Stimulated activated CD4-positive, alpha-beta T cell treated with anti-CD3 and anti-CD28 coated beads, TNF-alpha, amount 100 ng/mL, for 1 hour (primary cell): ENCODE results near the gene MVP.
A peak's percentile ranks its signal among the peaks of the same experiment; 100 is the strongest.
"Not testable (repeated sequence)": the region's sequence is repeated elsewhere in the genome, so short reads cannot be mapped to it uniquely, and the experiment has no call there.

ENCODE experiments used
- DNase-seq, 3 donors: peaks; one replicate each; pipeline ENCODE4 v3.0.0-alpha.2; 2020; ENCODE audit warnings: low read depth in 3 of 3, low spot score in 1 of 3

Gene MVP

DNA sequence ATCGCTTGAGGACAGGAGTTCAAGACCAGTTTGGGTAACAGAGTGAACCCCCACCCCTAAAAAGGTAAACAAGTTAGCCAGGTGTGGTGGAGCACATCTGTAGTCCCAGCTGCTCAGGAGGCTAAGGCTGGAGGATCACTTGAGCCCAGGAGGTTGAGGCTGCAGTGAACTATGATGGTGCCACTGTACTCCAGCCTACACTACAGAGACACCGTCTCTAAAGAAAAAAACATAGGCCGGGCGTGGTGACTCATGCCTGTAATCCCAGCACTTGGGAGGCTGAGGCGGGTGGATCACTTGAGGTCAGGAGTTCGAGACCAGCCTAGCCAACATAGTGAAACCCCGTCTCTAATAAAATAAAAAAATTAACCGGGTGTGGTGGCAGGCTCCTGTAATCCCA, 48.8 kb downstream of the MVP start:
- not testable (repeated sequence) for DNase-seq

DNA sequence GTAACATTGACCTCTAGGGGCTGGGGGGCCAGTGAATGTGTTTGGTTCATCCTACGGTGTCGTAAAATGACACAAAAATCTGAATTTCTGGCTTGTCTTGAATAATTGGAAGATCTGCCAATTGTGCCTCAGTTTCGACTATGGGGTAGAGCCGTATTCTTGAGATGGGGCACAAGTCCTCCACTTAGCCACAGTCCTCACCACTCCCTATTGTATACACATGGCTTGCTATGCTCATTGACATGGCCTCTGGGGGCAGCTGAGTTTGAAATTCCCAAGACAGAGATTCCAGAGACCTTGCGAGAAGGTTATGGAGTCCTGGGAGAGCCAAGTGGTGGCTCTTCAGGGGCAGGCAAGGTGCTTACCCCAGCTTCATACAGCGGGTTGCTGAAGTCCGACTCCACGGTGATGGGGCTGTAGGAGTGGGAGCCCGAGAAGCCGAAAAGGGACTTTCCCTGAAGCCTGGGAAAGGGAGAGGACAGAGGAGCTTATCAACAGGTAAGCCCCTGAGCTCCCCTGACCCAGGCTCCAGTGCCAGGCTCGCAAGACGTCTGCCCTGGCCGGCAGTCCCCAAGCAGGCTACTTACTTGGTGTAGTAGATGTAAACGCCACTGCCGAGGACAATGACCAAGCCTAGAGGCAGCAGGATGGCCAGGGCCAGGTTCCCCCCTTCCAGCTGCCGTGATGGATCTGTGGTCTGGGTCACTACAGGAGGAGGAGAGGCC, 51.7 kb downstream of the MVP start:
- no peak for DNase-seq

DNA sequence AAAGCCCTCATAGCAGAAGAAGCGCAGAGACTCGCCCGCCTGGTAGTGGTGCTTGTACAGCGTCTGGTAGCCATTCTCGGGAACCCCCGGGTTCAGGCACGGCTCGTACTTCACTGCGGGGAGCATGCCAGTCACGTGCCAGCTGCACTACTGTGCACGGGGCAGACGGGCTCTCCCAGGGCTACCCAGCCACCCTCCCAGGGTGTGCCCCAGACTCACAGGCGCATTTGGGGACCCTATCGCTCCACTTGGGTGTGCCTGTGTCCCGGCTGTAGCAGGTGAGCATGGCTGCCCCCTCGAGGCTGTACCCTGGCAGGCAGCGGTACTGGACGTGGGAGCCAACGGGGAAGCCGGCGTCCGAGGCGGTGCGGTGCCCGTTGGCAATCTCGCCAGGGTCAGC, 53.1 kb downstream of the MVP start:
- no peak for DNase-seq

DNA sequence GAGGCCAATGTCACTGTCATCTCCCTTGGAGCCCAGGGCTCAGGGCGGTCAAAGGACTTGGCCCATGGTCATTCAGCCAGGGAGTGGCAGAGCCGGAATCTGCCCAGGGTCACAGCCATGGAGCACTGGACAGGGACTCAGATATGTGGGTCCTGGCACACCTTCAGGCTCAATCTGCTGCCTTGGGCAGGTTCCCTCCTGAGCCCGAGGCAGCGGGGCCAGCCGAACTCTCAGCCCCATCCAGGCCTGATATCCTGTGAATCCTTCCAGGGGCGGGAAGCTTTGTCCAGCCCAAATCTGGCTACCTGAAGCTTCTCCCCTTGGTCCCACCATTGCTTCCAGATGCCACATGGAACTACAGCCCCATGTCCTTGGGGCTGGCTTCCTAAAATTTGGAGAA, 54.9 kb downstream of the MVP start:
- DNase-seq, result no peak

DNA sequence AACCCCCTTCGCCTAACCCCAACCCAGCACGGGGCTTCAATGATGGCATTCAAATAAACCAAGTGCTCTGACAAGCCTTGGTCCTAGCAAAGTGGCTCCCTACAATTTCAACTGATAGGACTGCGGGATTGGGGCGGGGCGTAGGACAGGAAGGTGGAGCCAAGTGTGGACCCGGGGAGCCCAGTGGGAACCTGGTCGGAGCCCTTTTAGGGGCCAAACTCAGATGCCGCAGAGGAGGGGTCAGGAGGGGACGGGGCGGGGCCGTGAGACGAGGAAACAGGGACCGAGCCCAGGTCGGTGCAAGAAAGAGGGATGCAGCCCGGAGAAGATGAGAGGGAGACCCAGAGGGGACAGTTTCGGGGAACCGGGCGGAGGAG, 55.9 kb downstream of the MVP start:
- DNase-seq, result no peak

DNA sequence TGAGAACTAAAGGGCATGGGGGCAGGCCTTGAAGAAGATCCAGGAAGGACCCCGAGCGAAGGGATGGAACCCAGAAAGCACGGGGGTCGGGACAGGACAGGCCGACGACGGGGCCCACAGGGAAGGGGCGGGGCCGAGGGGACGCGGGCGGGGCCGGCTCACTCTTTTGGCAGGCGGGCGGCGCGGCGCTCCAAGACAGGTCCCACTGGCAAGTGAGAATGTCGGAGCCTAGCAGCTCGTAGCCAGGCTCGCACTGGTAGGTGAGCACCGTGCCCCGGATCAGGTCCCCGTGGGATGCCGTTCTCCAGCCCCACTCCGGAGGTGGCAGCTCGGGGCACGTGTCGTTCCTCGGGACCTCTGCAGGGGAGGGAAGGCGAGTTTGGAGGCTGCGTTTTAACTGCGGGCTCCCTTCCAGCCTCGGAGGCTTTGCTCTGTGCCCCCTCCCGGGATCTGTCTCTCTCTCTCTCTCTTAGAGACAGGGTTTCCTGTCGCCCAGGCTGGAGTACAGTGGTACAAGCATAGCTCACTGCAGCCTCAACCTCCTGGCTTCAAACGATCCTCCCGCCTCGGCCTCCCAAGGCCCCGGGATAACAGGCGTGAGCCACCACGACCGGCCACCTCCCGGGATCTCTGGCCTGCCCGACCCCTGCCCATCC, 56.5 kb downstream of the MVP start:
- DNase-seq, result peak in 1 of 3 donors; percentile 33

DNA sequence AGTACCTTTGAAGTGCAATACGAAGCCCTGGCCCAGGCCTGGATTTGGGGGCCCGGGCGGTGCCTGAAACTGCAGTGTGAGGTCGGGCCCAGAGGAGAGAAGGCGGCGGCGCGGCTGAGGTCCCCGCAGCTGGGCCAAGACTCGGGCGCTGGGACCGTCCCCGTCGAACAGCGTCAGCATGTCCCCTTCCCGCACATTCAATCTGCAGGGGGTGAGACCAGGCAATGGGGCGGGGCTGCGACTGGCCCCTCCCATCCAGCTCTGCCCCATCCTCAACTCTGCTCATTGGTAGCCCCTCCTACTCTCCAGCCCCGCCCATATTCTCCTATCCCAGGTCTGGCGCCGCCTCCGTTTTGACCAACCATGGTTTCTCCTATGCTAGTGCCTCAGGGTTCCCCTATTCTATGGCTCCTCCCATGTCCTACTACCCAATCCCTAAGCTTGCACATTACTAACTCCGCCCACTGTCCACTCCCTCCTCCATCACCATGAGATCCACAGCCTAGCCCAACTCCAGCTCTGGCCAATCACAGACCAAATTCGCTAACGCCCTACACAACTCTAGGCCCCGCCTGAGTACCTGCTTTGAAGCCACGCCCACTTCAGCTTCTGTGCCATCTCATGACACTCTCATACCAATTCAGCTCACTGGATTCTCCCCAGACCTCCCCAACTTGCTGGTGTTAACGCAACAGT, 57.2 kb downstream of the MVP start:
- DNase-seq, result peak in 1 of 3 donors; percentile 33

DNA sequence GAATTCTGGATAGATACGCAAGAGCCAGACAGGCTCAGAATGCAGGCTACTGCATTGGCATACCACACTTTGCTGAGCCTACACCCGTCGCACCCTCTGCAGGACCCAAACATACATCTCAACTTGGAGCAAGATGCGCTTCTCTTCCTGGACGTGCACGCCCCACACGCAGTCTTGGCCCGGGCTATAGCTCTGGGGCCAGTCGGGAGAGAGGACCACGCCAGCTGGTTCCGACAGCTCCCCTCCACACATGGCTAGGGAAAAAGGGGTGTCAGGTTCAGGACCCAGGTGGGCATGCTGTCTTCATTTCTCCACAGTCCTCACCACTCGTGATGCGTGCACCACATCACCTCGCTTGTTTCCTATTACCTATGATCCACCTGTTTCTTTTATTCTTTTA, 57.9 kb downstream of the MVP start:
- DNase-seq, result no peak

DNA sequence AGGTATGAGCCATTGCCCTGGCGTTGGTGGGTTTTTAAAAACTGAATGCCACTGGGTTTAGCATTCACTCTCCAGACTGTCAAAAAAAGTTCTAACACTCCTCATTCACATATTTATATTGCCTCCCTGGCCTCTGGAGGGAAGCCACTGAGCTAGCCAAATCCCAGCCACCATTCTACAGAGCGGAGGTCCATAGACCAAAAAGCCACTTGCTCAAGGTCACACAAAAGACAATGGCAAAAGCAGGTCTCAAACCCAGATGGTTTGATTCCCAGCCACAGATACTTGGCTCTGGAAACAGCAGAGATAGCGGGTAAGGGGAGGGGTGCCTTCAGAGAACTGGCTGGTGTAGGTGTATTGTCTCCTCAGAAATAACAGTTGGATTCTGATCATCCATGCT, 60.8 kb downstream of the MVP start:
- no peak for DNase-seq

DNA sequence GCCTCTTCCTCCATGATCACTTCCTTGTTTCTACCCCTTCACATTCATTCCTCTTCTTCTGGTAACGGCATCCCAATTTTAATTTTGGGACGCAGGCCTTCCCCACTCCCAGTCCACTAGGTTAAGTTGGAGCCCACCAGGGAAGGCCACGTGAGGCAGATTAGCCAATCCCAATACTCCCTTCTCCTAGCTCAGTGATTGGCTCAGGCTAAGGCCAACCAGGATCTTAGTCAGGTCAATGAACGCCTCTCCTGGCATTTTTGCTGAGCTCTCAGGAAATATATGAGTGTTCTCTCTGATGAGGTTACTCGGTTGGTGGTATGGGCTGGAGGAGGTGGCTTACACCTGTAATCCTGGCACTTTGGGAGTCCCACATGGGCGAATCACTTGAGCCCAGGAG, 63.7 kb downstream of the MVP start:
- no peak for DNase-seq

DNA sequence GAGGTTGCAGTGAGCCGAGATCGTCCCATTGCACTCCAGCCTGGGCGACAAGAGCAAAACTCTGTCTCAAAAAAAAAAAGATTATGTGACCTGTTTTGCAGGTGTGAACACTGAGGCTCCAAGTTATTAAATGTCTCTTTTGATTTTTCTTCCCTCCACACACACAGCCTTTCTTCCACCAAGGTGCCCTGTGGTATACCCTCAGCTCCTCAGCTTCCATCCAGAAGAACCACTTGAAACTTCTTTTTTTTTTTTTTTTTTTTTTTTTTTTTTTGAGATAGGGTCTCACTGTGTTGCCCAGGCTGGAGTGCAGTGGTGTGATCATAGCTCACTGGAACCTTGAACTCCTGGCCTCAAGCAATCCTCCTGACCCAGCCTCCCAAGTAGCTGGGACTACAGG, 69.1 kb downstream of the MVP start:
- not testable (repeated sequence) for DNase-seq

DNA sequence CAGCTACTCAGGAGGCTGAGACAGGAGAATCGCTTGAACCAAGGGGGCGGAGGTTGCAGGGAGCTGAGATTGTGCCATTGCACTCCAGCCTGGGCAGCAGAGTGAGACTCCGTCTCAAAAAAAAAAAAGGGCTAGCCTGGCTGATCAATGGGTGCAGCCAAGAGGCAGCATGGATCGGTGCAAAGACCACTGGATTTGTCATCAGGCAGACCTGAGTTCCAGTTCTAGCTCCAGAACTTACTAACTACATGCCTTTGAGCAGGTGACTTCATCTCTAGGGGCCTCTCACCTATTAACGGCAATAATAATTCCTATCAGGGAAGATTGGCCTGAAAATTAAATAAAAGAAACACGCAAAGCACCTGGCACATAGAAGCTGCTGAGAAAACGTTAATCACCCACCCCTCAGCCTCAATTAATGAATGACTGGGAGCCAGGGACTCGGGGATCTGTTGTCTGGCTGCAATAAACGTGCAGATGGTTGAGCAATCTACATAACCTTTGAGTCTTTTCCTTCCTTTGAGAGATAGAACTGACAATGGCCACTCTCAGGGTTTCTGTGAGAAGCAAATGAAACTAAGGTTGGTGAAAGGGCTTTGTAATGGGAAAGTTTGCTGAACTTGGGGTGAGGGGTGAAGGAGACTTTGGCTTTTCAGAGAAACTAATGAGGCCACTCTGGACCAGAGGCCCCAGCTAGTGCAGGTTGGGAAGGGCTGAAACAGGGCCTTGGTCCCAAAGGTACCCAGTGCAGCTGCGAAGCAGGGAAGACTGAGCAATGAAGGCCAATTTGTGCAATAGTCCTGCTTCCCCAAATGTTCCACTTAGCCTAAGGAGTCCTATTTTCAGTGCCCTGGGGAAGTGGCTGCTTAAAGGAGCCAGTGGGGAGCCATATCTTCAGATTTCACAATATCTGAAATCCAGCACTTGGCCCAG, 71.5 kb downstream of the MVP start:
- no peak for DNase-seq

DNA sequence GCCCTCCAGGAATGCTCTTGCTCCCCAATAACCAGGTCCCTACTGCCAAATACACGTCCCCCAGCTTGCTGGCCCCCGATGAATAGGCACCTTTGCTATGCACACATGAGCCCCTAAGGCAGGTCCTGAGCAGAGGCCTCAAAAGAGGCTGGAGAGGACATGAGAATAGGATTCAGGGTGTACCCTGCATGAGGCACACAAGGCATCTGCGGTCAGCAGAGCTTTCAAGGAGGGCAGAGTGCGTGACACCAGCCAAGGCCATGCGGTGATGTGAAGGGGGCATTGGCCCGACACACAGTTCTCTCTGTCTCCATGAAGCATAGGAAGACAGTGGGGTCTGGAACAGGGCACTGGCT, 72.2 kb downstream of the MVP start:
- DNase-seq, result no peak

DNA sequence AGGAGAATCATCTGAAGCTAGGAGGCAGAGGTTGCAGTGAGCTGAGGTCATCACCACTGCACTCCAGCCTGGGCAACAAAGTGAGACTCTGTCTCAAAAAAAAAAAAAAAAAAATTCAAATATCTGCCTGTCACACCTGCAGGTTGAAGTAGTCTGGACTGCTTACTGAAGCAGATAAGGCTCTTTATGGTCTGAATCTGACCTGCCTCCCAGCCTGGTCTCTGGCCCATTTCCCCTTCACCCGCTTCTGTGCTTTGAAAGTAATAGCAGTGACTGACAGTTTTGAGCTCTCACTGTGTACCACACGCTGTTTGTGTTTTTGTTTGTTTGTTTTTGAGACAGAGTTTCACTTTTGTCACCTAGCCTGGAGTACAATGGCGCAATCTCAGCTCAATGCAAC, 73.3 kb downstream of the MVP start:
- DNase-seq, result no peak

DNA sequence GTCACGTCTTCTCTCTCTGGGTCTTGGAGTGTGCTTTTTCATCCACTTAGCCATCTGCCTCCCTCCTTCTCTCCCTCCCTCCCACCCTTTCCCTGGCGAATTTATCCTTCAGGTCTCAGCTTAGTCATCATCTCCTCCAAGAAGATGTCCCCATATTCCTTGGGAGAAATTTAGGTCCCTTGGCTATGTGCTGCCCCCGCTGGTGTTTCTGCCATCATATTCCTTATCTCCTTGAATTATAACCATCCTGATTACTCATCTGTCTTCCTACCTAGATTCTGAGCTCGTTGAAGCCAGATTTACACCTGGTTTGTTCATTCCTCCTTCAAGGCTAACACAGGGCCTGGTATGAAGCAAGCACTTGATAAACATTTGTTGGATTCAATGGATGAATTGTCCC, 74.1 kb downstream of the MVP start:
- no peak for DNase-seq

DNA sequence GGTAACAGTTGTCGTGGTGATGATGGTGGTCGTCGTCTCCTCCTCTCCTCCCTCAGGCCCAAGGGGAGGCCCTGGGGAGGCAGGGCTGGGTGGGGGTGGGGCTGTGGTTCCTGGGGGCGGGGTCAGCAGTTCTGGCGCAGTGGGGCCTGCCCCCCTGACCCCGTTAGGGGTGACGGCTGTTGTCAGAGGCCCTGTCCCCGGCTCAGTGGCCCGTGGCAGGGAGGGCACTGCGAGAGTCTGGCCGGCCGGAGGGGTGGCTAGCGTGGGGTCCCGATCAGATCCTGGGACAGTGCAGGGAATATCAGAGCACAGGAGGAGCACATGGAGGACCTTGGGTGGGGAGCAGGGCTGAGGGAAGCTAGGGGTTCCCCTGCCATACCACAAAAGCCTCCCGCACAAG, 76.6 kb downstream of the MVP start:
- DNase-seq, result no peak

DNA sequence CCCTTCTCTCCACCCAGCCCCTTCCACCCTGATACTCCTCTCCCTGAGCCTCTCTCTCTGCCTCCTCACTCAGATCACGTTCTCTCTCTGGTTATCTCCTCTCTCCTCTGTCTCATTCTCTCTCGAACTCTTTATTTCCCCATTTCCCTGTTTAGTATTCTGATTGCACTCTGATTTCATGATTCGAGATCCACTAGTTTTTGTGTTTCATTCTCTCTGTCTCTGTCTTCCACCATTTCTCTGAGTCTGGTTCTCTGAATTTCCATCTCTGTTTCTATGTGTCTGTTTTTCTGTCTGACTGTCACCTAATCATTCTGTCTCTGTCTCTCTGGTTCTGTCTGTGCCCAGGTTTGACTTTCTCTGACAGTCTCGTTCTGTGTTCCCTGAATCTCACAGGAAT, 77.1 kb downstream of the MVP start:
- no peak for DNase-seq
